ENCODE results near the gene RABGGTA.
A peak's percentile ranks its signal among the peaks of the same experiment; 100 is the strongest.

RABGGTA gene, protein sequence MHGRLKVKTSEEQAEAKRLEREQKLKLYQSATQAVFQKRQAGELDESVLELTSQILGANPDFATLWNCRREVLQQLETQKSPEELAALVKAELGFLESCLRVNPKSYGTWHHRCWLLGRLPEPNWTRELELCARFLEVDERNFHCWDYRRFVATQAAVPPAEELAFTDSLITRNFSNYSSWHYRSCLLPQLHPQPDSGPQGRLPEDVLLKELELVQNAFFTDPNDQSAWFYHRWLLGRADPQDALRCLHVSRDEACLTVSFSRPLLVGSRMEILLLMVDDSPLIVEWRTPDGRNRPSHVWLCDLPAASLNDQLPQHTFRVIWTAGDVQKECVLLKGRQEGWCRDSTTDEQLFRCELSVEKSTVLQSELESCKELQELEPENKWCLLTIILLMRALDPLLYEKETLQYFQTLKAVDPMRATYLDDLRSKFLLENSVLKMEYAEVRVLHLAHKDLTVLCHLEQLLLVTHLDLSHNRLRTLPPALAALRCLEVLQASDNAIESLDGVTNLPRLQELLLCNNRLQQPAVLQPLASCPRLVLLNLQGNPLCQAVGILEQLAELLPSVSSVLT

DNA sequence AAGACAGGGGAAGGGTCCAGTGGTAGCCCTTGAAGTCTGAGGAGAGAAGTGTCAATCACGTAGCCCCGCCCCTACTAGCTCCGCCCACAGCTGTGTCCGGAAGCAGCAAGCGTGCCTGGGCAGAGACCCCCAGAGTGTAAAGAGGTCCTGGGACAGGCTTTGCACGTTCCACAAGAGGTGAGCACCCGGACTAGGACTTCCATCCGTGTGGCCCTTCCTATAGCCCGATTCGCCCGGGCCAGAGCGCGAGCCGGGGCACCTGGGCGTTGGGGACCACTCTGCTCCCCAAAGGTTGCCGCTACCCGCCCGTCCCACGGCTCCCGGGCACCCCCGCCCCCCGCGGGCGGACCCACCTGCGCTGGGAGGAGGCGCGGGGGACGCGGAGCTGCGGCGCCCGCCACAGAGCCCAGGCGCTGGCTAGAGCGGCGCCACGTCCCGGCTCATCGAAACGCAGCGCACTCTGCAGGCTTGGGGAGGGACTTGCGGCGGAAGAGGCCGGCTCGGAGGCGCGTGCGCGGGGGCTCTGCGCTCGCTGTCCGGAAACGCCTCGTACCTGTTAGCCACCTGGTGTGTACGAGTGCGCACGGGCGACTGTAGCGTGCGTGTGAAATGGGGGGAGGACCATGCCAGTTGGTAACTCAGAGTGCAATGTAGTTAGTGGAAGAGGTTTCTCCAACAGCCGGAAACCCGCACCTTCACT lies at the start of gene RABGGTA:
RABGGTA (minus strand) TSS at position 464 of the 700 bp plus-strand sequence. CDS start 482 bp downstream, outside the sequence.
- peak within 1 kb of the TSS; percentile 95 for H3K27ac Mint-ChIP-seq
- H3K27me3 Mint-ChIP-seq = no peaks in the 10 kb centered on the region
- peaks cover 12% of the 10 kb centered on the region for H3K36me3 Mint-ChIP-seq (ENCODE audit: low read depth)
- no peaks in the 10 kb centered on the region for H3K9me3 Mint-ChIP-seq
- ATAC-seq = peak; percentile 88
- peak within 1 kb of the TSS; percentile 87 for H3K4me3 Mint-ChIP-seq
- H3K4me1 Mint-ChIP-seq = peaks cover 45% of the 10 kb centered on the region
- peak; percentile 89 for DNase-seq

DNA sequence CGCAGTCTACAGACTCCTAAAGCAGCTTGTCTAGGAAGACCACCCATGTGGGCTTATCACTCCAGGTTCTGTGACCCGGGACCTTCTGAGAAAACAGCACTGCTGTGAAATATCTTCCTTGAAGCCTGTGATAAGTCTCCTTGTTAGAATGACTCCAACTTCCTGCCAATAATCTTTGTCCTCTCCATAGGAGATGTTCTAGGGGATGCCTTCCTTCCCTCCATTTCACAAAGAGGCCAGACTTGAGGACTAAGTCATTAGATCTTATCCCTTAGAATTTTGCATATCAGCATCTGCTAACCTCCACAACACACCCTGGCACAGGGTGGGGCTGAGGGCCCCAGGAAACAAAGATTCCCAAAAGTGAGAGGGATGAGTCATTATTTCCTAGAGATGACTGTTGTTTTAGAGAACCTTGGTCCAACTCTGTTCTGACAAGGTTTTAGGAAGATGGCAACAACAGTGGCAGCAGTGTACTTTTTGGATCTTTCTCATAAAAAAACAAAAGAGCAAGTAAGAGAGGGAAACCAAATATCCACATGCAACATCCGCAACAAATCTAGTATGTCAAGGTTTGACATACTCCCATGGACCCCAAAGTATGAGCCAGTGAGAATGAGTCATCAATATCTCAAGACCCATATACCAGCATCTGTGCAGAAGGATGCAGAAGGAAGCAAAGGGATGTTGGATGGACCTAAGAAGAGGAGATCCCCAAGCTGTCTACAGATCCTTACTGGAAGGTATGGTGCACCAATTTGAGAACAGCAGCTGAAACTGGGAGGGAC lies 45.9 kb upstream of the RABGGTA start:
- peak; percentile 42 for ATAC-seq
- Mint-ChIP-seq H3K4me1 (peaks cover 50% of the 10 kb centered on the region), H3K4me3 (no peak overlapping the region), H3K9me3 (no peaks in the 10 kb centered on the region), H3K36me3 (ENCODE audit: low read depth) (peaks cover 19% of the 10 kb centered on the region), H3K27ac (no peak overlapping the region), H3K27me3 (no peaks in the 10 kb centered on the region)
- no peak for DNase-seq

DNA sequence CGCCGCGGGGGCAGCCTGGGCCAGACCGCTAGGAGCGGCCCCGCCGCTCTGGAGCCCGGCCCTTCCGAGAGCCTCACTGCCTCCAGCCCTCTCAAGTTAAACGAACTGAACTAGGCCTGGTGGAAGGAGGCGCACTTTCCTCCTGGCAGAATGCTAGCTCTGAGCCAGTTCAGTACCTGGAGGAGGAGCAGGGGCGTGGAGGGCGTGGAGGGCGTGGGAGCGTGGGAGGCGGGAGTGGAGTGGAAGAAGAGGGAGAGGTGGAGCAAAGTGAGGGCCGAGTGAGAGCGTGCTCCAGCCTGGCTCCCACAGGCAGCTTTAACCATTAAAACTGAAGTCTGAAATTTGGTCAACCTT lies 45.2 kb upstream of the RABGGTA start:
- H3K4me1 Mint-ChIP-seq = peaks cover 58% of the 10 kb centered on the region
- H3K4me3 Mint-ChIP-seq = no peak overlapping the region

DNA sequence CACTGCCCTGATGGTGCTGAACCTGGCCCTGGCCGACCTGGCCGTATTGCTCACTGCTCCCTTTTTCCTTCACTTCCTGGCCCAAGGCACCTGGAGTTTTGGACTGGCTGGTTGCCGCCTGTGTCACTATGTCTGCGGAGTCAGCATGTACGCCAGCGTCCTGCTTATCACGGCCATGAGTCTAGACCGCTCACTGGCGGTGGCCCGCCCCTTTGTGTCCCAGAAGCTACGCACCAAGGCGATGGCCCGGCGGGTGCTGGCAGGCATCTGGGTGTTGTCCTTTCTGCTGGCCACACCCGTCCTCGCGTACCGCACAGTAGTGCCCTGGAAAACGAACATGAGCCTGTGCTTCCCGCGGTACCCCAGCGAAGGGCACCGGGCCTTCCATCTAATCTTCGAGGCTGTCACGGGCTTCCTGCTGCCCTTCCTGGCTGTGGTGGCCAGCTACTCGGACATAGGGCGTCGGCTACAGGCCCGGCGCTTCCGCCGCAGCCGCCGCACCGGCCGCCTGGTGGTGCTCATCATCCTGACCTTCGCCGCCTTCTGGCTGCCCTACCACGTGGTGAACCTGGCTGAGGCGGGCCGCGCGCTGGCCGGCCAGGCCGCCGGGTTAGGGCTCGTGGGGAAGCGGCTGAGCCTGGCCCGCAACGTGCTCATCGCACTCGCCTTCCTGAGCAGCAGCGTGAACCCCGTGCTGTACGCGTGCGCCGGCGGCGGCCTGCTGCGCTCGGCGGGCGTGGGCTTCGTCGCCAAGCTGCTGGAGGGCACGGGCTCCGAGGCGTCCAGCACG lies 44.6 kb upstream of the RABGGTA start:
- DNase-seq = no peak
- Mint-ChIP-seq H3K9me3 (no peaks in the 10 kb centered on the region), H3K4me1 (peaks cover 61% of the 10 kb centered on the region)

More for the DNA sequence above, 45.2 kb upstream of the RABGGTA start:
- Mint-ChIP-seq H3K9me3 (no peaks in the 10 kb centered on the region), H3K27ac (no peak overlapping the region), H3K36me3 (ENCODE audit: low read depth) (peaks cover 22% of the 10 kb centered on the region), H3K27me3 (no peaks in the 10 kb centered on the region)
- ATAC-seq = no peak
- no peak for DNase-seq

GRCh38 chr14:24315243-24315806 lies 43.9 kb upstream of the RABGGTA start:
- Mint-ChIP-seq H3K4me3 (no peak overlapping the region), H3K9me3 (no peaks in the 10 kb centered on the region), H3K36me3 (ENCODE audit: low read depth) (peaks cover 22% of the 10 kb centered on the region), H3K27ac (no peak overlapping the region), H3K27me3 (no peaks in the 10 kb centered on the region), H3K4me1 (peaks cover 63% of the 10 kb centered on the region)
- DNase-seq (no peak), ATAC-seq (no peak)

More for the DNA sequence above, 44.6 kb upstream of the RABGGTA start:
- H3K27ac Mint-ChIP-seq = no peak overlapping the region
- ATAC-seq = no peak
- H3K36me3 Mint-ChIP-seq (ENCODE audit: low read depth) = peaks cover 22% of the 10 kb centered on the region
- no peaks in the 10 kb centered on the region for H3K27me3 Mint-ChIP-seq
- H3K4me3 Mint-ChIP-seq = no peak overlapping the region

GRCh38 chr14:24314377-24315193 lies 43.2 kb upstream of the RABGGTA start:
- Mint-ChIP-seq H3K27ac (peak overlapping the region; percentile 68), H3K4me1 (peaks cover 70% of the 10 kb centered on the region), H3K9me3 (no peaks in the 10 kb centered on the region), H3K27me3 (no peaks in the 10 kb centered on the region), H3K36me3 (ENCODE audit: low read depth) (peaks cover 22% of the 10 kb centered on the region), H3K4me3 (no peak overlapping the region)
- ATAC-seq (no peak), DNase-seq (no peak)

DNA sequence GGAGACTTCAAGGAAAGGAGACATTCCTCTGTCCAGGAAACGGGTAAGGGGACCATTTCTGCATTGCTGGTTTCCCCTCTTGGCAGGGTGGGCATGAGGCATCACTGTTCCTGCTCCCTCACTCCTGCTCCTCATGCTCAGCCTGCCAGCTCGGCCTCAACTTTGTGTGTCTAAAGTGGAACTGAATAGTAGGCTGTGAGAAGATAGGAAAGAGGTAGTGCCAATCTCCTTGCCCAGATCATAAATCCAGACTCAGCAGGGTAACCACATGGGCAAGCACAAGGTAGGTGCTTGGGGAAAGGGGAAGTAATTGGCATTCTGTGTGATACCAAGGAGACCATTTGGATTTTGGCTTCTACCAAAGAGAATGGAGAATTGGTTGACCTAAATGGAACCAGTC lies 42.5 kb upstream of the RABGGTA start:
- no peak for ATAC-seq
- peak overlapping the region; percentile 68 for H3K4me3 Mint-ChIP-seq
- peaks cover 23% of the 10 kb centered on the region for H3K36me3 Mint-ChIP-seq (ENCODE audit: low read depth)
- H3K9me3 Mint-ChIP-seq = no peaks in the 10 kb centered on the region
- DNase-seq = no peak
- no peaks in the 10 kb centered on the region for H3K27me3 Mint-ChIP-seq
- peaks cover 76% of the 10 kb centered on the region for H3K4me1 Mint-ChIP-seq
- peak overlapping the region; percentile 68 for H3K27ac Mint-ChIP-seq

- peak overlapping the region; percentile 68 for H3K4me3 Mint-ChIP-seq
- H3K27ac Mint-ChIP-seq = peak overlapping the region; percentile 40
- no peaks in the 10 kb centered on the region for H3K9me3 Mint-ChIP-seq
- H3K4me1 Mint-ChIP-seq = peaks cover 81% of the 10 kb centered on the region
- no peak for DNase-seq
- ATAC-seq = no peak
- no peaks in the 10 kb centered on the region for H3K27me3 Mint-ChIP-seq
- peaks cover 29% of the 10 kb centered on the region for H3K36me3 Mint-ChIP-seq (ENCODE audit: low read depth)
Measured at GRCh38 chr14:24312736-24313507, 41.5 kb upstream of the RABGGTA start.

DNA sequence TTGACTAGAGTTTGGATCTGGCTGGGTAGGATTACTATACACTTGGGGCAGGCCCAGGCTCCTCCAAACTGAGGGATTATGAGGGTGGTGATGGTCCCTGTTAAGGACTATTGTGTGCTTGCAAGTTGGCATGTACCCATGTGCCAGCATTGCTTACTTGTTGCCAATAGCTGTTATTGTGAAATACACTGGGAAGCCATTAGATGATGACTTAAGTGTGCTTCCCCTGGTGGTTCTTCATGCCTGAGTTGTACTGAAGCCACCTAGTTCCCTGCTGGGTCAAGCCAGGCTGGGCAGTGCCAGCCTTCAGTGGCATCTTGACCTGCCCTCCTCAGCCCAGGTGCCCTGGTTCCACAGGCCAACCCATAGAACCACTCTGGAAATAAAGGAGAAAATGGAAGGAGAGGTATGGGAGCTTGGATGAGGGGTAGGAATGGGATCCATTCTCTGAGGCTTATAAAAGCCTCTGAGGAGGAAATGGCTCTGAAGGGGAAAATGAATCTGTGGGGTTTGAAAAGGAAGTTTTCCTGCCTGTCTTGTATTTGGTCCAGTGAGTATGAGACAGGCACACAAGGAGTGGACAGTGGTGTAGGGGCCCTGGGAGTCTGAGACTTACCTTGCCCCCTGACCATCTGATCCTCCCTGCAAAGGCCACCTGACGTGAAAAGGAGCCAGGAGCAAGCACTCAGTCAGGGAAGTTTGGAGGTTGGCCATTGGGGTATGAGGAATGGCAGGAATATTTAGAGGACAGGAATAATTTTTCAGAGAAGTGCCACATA lies 40.6 kb upstream of the RABGGTA start:
- peaks cover 33% of the 10 kb centered on the region for H3K36me3 Mint-ChIP-seq (ENCODE audit: low read depth)
- ATAC-seq = no peak
- DNase-seq = no peak
- H3K4me1 Mint-ChIP-seq = peaks cover 78% of the 10 kb centered on the region
- no peaks in the 10 kb centered on the region for H3K27me3 Mint-ChIP-seq
- peak overlapping the region; percentile 39 for H3K27ac Mint-ChIP-seq
- H3K4me3 Mint-ChIP-seq = peak overlapping the region; percentile 68
- no peaks in the 10 kb centered on the region for H3K9me3 Mint-ChIP-seq

GRCh38 chr14:24310646-24311604 lies 39.5 kb upstream of the RABGGTA start, which contains the start of gene LTB4R:
Gene LTB4R, plus strand, starts transcription at chr14:24311502. Its CDS starts 4,150 bp downstream, at chr14:24315652.
- H3K27me3 Mint-ChIP-seq = no peaks in the 10 kb centered on the region
- DNase-seq (peak; percentile 67), ATAC-seq (peak; percentile 87)
- no peaks in the 10 kb centered on the region for H3K9me3 Mint-ChIP-seq
- H3K4me3 Mint-ChIP-seq = peak within 1 kb of the TSS; percentile 74
- peaks cover 42% of the 10 kb centered on the region for H3K36me3 Mint-ChIP-seq (ENCODE audit: low read depth)
- H3K4me1 Mint-ChIP-seq = peaks cover 72% of the 10 kb centered on the region
- peak within 1 kb of the TSS; percentile 83 for H3K27ac Mint-ChIP-seq

DNA sequence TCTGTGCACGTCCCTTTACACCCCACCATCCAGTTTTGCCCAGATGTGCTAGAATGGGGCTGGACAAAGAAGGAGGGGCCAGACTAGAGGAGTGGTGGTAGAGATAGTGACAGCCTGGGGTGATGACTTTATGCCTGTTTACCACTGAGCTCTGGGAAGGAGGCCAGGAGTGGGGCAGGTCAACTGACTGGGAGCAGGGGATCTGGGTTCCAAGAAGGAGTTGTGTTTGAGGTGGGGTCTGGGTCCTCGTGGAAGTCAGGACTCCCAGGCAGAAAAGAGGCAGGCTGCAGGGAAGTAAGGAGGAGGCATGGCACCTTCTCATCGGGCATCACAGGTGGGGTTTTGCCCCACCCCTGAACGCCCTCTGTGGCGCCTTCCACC lies 38.9 kb upstream of the RABGGTA start:
- H3K27me3 Mint-ChIP-seq = no peaks in the 10 kb centered on the region
- H3K9me3 Mint-ChIP-seq = no peaks in the 10 kb centered on the region
- H3K4me1 Mint-ChIP-seq = peaks cover 67% of the 10 kb centered on the region
- peaks cover 44% of the 10 kb centered on the region for H3K36me3 Mint-ChIP-seq (ENCODE audit: low read depth)
- H3K27ac Mint-ChIP-seq = peak overlapping the region; percentile 83
- ATAC-seq = no peak
- no peak for DNase-seq
- H3K4me3 Mint-ChIP-seq = peak overlapping the region; percentile 74
